Liver (tissue), 9 donors: ENCODE results near the gene LRRC10. TPM values are rescaled to one million over a fixed set of nuclear protein-coding genes. Genes with fewer than 3 reads are reported as not detected.

Experiments
- DNase-seq: peaks from one replicate; pipeline ENCODE4 v3.0.0-alpha.2; 2017; ENCODE audit warnings: low spot score
- H3K27ac ChIP-seq, 2 donors: one replicate each; pipeline ENCODE4 v1.7.0; 2013; ENCODE audit warnings: inconsistent platforms in 2 of 2, low read length in 2 of 2, control low read depth in 1 of 2, low read depth in 1 of 2, mild to moderate bottlenecking in 1 of 2
- H3K27me3 ChIP-seq, 4 donors: one replicate each; pipeline versions ENCODE4 v1.6.1 to v1.7.0; 2013; ENCODE audit warnings: low read length in 3 of 4, inconsistent platforms in 1 of 4, mild to moderate bottlenecking in 1 of 4, moderate library complexity in 1 of 4; ENCODE audit not compliant: control insufficient read depth in 4 of 4, insufficient read depth in 4 of 4
- H3K36me3 ChIP-seq, 4 donors: one replicate each; pipeline versions ENCODE4 v1.6.1 to v1.7.0; 2013; ENCODE audit warnings: low read length in 3 of 4, mild to moderate bottlenecking in 3 of 4, low read depth in 1 of 4, moderate library complexity in 1 of 4; ENCODE audit not compliant: control insufficient read depth in 4 of 4, insufficient read depth in 3 of 4
- H3K4me1 ChIP-seq, 4 donors: one replicate each; pipeline versions ENCODE4 v1.6.1 to v1.7.0; 2013; ENCODE audit warnings: low read length in 3 of 4, mild to moderate bottlenecking in 3 of 4, moderate library complexity in 1 of 4; ENCODE audit not compliant: control insufficient read depth in 4 of 4, insufficient read depth in 4 of 4
- H3K4me3 ChIP-seq, 3 donors: one replicate each; pipeline versions ENCODE4 v1.6.1 to v1.7.0; 2013; ENCODE audit warnings: low read length in 3 of 3, control low read depth in 1 of 3, low read depth in 1 of 3, mild to moderate bottlenecking in 1 of 3
- H3K9ac ChIP-seq, 2 donors: one replicate each; pipeline ENCODE4 v1.7.0; 2013; ENCODE audit warnings: low read length in 2 of 2, mild to moderate bottlenecking in 2 of 2, moderate library complexity in 2 of 2, control low read depth in 1 of 2, low read depth in 1 of 2
- H3K9me3 ChIP-seq, 4 donors: one replicate each; pipeline versions ENCODE4 v1.6.1 to v1.7.0; 2013; ENCODE audit warnings: low read length in 3 of 4; ENCODE audit not compliant: control insufficient read depth in 4 of 4
- EGR1 ChIP-seq, 2 donors: IDR thresholded peaks; 2 replicates each; pipeline ENCODE4 v1.6.1; 2016 to 2018; ENCODE audit warnings: antibody characterized with exemption in 2 of 2, low read depth in 2 of 2
- FOXA1 ChIP-seq: IDR thresholded peaks from 2 replicates; pipeline ENCODE4 v1.6.1; 2016; ENCODE audit warnings: antibody characterized with exemption
- FOXA2 ChIP-seq: IDR thresholded peaks from 2 replicates; pipeline ENCODE4 v1.6.1; 2016; ENCODE audit warnings: antibody characterized with exemption
- GABPA ChIP-seq, 2 donors: IDR thresholded peaks in 1 of 2; conservative IDR thresholded peaks in 1 of 2; 2 replicates each; pipeline ENCODE4 v1.6.1; 2016; ENCODE audit warnings: antibody characterized with exemption in 2 of 2, mild to moderate bottlenecking in 1 of 2, moderate library complexity in 1 of 2
- HNF4G ChIP-seq: IDR thresholded peaks from 2 replicates; pipeline ENCODE4 v1.6.1; 2016; ENCODE audit warnings: antibody characterized with exemption
- JUND ChIP-seq, 2 donors: IDR thresholded peaks; 2 replicates each; pipeline ENCODE4 v1.6.1; 2016; ENCODE audit warnings: antibody characterized with exemption in 2 of 2
- MAX ChIP-seq: IDR thresholded peaks from 2 replicates; pipeline ENCODE4 v1.6.1; 2016; ENCODE audit warnings: antibody characterized with exemption
- NR2F2 ChIP-seq: IDR thresholded peaks from 2 replicates; pipeline ENCODE4 v1.6.1; 2016; ENCODE audit warnings: antibody characterized with exemption
- RAD21 ChIP-seq, 2 donors: IDR thresholded peaks; 2 replicates each; pipeline ENCODE4 v1.6.1; 2016; ENCODE audit warnings: antibody characterized with exemption in 2 of 2, mild to moderate bottlenecking in 2 of 2
- RXRA ChIP-seq, 2 donors: IDR thresholded peaks; 2 replicates each; pipeline ENCODE4 v1.6.1; 2017 to 2018; ENCODE audit warnings: antibody characterized with exemption in 2 of 2, mild to moderate bottlenecking in 1 of 2
- SP1 ChIP-seq: IDR thresholded peaks from 2 replicates; pipeline ENCODE4 v1.6.1; 2018; ENCODE audit warnings: antibody characterized with exemption, mild to moderate bottlenecking
- TAF1 ChIP-seq: conservative IDR thresholded peaks from 2 replicates; pipeline ENCODE4 v1.6.1; 2016; ENCODE audit warnings: antibody characterized with exemption, mild to moderate bottlenecking
- YY1 ChIP-seq: IDR thresholded peaks from 2 replicates; pipeline ENCODE4 v1.6.1; 2016; ENCODE audit warnings: antibody characterized with exemption, mild to moderate bottlenecking
- WGBS: extraction: QIAGEN DNeasy Blood & Tissue Kit; methylation state at CpG from one replicate; pipeline ENCODE4 v1.1.7; 2013; 5-methylcytosine and 5-hydroxymethylcytosine counted together
- polyA plus RNA-seq, 2 donors: library from polyadenylated mRNA; stranded (reverse) in 1 of 2; unstranded in 1 of 2; fragments of 200-250 nt in 1 of 2; fragments of >200 nt in 1 of 2; fragmentation: Nextera tagmentation in 1 of 2; extraction: Ambion mirVana in 1 of 2; gene quantifications; one replicate each; pipeline versions ENCODE4 v1.2.1 to v1.2.3, GENCODE V29; 2013 to 2015
- total RNA-seq, 2 donors: library from RNA; depleted of rRNA; stranded (reverse); fragments of >200 nt; gene quantifications; one replicate each; pipeline ENCODE4 v1.2.3, GENCODE V29; 2014
- TF ChIP-seq, protein P1 (sequence below): IDR thresholded peaks from 2 replicates; pipeline ENCODE4 v1.6.1; 2016; ENCODE audit warnings: antibody characterized with exemption
- TF ChIP-seq, protein P2 (sequence below): fragments of 150-350 bp; IDR thresholded peaks from 2 replicates; pipeline ENCODE4 v1.5.1; 2017; ENCODE audit warnings: improper control_type of control experiment, low read depth, low read length; ENCODE audit not compliant: missing input control
- TF ChIP-seq, protein P3 (sequence below): IDR thresholded peaks from 2 replicates; pipeline ENCODE4 v1.6.1; 2016; ENCODE audit warnings: antibody characterized with exemption
- TF ChIP-seq, protein P4 (sequence below): IDR thresholded peaks from 2 replicates; pipeline ENCODE4 v1.6.1; 2016; ENCODE audit warnings: antibody characterized with exemption, mild to moderate bottlenecking
- donor health status: healthy.
- donor health status: healthy.
- donor health status: healthy.
- donor health status: healthy.
- donor health status: healthy.

Gene LRRC10
- total and polyA plus RNA-seq, 4 donors, result not detected

DNA sequence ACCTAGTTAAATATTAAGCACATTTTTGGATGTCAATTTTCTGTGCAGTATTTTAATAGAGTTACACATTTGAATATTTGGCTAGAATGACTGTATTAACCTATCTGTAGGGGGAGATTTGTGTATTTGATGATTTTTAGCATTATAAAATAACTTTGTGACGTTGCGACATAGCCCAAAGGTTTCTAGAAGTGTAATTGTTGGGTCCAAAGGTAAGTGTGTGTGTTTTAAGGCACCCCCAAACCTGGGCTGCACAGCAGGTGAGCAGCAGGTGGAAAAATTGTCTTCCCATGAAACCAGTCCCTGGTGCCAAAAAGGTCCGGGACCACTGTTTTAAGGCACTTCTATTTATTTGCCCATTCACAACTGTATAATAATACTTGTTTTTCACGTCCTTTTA is 22.2 kb downstream of the LRRC10 start:
- no peak for DNase-seq
- Histone ChIP-seq H3K4me1 (peaks cover 0 to 7% (median 3%) of the 10 kb centered on the region in 4 donors), H3K36me3 (peaks cover 4 to 59% (median 50%) of the 10 kb centered on the region in 4 donors), H3K27me3 (no peaks in the 10 kb centered on the region), H3K27ac (no peak overlapping the region), H3K9me3 (no peaks in the 10 kb centered on the region), H3K9ac (no peak overlapping the region), H3K4me3 (no peak overlapping the region)
- 89% methylated on average over 4 of the region's 4 CpGs for WGBS
- TF ChIP-seq, protein P1, sequence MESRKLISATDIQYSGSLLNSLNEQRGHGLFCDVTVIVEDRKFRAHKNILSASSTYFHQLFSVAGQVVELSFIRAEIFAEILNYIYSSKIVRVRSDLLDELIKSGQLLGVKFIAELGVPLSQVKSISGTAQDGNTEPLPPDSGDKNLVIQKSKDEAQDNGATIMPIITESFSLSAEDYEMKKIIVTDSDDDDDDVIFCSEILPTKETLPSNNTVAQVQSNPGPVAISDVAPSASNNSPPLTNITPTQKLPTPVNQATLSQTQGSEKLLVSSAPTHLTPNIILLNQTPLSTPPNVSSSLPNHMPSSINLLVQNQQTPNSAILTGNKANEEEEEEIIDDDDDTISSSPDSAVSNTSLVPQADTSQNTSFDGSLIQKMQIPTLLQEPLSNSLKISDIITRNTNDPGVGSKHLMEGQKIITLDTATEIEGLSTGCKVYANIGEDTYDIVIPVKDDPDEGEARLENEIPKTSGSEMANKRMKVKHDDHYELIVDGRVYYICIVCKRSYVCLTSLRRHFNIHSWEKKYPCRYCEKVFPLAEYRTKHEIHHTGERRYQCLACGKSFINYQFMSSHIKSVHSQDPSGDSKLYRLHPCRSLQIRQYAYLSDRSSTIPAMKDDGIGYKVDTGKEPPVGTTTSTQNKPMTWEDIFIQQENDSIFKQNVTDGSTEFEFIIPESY, result no peak

DNA sequence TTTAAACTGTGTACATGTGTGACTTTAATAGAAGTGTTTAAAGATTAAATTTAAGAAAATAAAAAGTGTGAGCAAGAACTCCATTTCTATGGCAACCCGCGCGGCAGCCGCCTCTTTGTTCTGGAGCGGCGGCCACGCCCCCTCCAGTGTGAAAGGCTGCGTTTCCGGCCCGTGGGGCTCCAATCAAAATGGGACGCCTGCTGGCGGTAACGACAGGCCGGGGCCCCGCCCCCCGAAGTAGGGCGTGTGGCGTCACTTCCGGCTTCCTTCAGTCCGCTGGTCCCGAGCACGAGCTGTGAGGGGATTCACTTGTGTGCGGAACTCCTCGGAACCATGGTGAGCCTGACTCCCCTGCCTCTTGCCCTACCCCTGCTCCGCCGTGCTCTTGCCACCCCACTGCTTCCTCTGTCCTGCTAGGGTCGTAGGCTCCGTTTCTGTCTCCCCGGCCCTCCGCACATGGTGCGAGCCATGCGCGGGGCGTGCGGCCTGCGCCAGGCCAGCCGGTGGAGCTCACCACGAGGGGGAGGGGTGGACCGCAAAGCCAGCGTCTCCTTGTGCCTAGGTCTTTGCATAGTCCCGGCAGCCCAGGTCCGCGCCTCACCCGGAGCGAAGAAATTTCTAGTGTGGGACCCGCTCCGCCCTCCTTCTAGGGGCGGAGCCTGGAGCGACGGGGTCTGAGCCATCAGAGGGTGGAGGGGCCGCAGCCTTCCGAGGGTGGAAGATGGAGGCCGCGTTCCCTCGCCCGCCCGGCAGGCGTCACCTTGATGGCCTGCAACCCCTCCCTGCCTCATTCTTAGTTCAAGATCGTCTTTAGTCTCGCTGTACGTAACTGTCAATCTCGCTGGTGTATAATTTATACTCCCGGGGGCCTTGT is 25.3 kb downstream of the LRRC10 start, which contains the start of gene CCT2:
Gene CCT2 (plus strand): TSS at position 271 of the 874 bp plus-strand sequence. CDS start 63 bp downstream, at position 334.
- H3K27me3 ChIP-seq, result no peaks in the 10 kb centered on the region
- peak within 1 kb of the TSS; percentile 88 to 98 for H3K27ac ChIP-seq
- under 1% methylated on average over 63 of the region's 63 CpGs for WGBS
- TF ChIP-seq, protein P1, result no peak
- no peak for TF ChIP-seq FOXA2
- TF ChIP-seq TAF1, result peak; percentile 62
- TF ChIP-seq FOXA1, result no peak
- TF ChIP-seq, protein P2, sequence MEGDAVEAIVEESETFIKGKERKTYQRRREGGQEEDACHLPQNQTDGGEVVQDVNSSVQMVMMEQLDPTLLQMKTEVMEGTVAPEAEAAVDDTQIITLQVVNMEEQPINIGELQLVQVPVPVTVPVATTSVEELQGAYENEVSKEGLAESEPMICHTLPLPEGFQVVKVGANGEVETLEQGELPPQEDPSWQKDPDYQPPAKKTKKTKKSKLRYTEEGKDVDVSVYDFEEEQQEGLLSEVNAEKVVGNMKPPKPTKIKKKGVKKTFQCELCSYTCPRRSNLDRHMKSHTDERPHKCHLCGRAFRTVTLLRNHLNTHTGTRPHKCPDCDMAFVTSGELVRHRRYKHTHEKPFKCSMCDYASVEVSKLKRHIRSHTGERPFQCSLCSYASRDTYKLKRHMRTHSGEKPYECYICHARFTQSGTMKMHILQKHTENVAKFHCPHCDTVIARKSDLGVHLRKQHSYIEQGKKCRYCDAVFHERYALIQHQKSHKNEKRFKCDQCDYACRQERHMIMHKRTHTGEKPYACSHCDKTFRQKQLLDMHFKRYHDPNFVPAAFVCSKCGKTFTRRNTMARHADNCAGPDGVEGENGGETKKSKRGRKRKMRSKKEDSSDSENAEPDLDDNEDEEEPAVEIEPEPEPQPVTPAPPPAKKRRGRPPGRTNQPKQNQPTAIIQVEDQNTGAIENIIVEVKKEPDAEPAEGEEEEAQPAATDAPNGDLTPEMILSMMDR, result peak; percentile 13
- TF ChIP-seq NR2F2, result no peak
- TF ChIP-seq, protein P3, sequence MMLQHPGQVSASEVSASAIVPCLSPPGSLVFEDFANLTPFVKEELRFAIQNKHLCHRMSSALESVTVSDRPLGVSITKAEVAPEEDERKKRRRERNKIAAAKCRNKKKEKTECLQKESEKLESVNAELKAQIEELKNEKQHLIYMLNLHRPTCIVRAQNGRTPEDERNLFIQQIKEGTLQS, result no peak
- TF ChIP-seq HNF4G, result no peak
- TF ChIP-seq, protein P4, sequence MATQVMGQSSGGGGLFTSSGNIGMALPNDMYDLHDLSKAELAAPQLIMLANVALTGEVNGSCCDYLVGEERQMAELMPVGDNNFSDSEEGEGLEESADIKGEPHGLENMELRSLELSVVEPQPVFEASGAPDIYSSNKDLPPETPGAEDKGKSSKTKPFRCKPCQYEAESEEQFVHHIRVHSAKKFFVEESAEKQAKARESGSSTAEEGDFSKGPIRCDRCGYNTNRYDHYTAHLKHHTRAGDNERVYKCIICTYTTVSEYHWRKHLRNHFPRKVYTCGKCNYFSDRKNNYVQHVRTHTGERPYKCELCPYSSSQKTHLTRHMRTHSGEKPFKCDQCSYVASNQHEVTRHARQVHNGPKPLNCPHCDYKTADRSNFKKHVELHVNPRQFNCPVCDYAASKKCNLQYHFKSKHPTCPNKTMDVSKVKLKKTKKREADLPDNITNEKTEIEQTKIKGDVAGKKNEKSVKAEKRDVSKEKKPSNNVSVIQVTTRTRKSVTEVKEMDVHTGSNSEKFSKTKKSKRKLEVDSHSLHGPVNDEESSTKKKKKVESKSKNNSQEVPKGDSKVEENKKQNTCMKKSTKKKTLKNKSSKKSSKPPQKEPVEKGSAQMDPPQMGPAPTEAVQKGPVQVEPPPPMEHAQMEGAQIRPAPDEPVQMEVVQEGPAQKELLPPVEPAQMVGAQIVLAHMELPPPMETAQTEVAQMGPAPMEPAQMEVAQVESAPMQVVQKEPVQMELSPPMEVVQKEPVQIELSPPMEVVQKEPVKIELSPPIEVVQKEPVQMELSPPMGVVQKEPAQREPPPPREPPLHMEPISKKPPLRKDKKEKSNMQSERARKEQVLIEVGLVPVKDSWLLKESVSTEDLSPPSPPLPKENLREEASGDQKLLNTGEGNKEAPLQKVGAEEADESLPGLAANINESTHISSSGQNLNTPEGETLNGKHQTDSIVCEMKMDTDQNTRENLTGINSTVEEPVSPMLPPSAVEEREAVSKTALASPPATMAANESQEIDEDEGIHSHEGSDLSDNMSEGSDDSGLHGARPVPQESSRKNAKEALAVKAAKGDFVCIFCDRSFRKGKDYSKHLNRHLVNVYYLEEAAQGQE, result peak; percentile 65
- TF ChIP-seq RXRA (IDR thresholded peaks at IDR 0.05), result no peak
- peak; percentile 22 to 27 for TF ChIP-seq RAD21 (IDR thresholded peaks at IDR 0.05)
- TF ChIP-seq EGR1 (IDR thresholded peaks at IDR 0.05; ENCODE audit: low read depth in 2 of 2), result peak in 1 of 2 donors; percentile 40
- TF ChIP-seq JUND (IDR thresholded peaks at IDR 0.05), result no peak
- peak; percentile 89 to 97 for TF ChIP-seq GABPA (IDR thresholded peaks at IDR 0.05 in 1 of 2, conservative IDR thresholded peaks at IDR 0.05 in 1 of 2)
- TF ChIP-seq YY1, result peak; percentile 72
- peak; percentile 73 for TF ChIP-seq SP1
- peak; percentile 86 for TF ChIP-seq MAX
- peaks cover 0 to 7% (median 3%) of the 10 kb centered on the region in 4 donors for H3K4me1 ChIP-seq
- peak within 1 kb of the TSS; percentile 80 to 100 (median 81) for H3K4me3 ChIP-seq
- peak; percentile 96 for DNase-seq
- peaks cover 0 to 36% (median 27%) of the 10 kb centered on the region in 4 donors for H3K36me3 ChIP-seq
- peak within 1 kb of the TSS; percentile 45 to 97 for H3K9ac ChIP-seq
- H3K9me3 ChIP-seq, result no peaks in the 10 kb centered on the region
